GF-D8 (cell line): ENCODE data around the gene WASF2.
"Not testable (repeated sequence)": the region's sequence is repeated elsewhere in the genome, so short reads cannot be mapped to it uniquely, and the experiment has no call there.

Experiments
- DNase-seq: peaks from one replicate; lab custom pipeline; 2025; lab: John Stamatoyannopoulos, UW

WASF2 gene

DNA sequence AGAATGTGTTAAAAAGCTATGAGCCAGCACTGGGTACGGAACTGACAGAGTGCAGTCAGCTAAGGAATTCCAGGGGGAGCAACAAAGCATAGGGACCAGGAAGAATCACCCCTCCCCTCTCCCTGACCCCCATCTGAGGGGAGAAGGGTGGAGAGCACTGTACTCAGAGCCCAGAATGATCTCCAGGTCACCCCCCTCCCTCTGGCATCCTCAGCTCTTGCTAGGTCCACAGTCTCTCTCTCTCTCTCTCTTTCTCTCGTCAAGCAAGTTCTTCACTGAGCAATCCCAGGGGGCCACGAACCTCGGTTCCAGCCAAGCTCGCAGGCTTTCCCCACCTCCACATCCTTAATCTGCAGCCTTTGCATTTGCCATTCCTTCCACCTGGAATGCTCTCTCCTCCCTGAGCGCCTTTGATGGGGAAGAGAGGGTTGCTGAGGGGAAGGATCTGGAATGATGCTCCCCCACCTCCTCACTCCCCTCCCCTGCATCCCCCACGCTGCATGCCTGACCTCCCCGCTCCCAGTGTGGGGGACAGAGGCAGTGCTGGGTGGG lies 6.7 kb upstream of the WASF2 start:
- DNase-seq: no peak

DNA sequence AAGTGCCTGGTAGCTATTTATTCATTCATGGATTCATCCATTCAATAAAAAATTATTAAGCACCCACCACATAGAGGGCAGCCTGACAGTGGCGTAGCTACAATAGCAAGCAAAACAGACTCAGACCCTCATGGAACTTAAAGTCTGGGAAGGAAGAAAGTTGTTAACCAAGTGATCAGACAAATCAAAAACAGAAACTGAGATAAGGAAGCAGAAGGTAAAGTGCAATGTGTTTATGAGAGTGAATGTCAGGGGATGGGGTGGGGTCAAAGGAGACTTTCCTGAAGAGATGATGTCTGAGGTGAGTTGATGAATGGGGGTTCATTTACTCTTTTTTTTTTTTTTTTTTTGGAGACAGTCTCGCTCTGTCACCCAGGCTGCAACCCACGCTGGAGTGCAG lies 2.8 kb upstream of the WASF2 start:
- no peak for DNase-seq

DNA sequence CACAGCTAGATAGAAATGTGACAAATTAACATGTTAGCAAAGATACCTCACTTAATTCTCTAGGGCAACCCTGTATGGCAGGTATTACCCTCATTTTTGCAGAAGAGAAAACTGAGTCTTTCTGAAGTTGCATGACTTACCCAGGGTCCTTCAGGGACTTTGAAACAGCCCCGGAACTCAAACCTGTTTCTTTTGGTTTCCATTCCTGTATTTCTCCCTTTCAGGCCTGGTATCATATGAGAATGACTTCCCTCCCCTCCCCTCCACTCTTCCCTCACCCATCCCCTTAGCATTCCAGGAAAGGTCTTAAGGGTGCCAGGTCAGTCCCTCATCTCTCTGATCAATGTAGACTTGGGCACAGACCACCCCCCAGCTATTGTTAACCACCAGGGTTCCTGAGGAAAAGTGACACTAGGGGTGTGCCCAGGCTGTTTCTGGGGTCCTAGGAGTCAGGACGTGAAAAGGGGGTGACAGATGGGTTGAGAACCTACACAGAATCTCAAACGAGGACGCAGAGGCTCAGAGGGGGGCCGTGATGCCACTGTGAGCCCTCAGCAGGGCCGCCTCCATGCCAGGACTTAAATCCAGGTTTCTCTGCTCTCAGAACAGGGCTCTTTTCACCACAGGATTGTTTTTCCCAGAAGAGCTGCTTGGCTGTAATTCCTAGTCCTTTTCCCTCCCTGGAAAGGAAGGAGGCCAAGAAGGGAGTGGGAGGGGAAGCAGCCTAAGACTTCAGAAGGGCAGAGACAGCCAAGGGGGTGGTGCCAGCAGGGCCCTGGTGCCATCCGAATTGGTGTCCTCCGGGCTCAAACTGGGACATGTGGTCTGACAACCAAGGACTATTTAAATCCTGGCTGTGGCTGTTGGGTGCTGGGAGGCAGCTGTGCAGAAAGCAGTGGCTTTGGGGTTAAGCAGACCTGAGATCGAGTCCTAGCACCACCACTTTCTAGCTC lies 2.1 kb upstream of the WASF2 start:
- no peak for DNase-seq

DNA sequence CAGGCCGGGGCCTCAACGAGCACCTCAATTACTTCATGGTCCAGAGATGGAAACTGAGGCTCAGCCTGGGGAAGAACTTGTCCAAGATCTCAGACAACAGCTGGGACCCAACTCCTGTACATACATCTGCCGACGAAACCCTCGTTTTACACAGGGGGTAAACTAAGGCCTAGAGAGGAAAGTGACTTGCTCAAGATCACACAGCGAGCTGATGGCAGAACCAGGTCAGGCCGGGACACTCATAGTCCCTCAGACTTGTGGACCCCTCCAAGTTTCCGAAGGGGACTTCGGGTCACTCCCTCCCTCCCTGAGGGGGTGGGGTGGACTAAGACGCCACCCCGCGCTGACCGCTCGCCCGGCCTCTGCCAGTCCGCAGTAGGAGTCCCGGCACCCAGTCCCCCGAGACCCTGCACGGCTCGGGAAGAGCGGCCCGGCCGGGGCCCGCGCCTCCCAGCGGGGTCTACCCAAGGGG lies 430 bp downstream of the WASF2 start:
- DNase-seq: no peak

DNA sequence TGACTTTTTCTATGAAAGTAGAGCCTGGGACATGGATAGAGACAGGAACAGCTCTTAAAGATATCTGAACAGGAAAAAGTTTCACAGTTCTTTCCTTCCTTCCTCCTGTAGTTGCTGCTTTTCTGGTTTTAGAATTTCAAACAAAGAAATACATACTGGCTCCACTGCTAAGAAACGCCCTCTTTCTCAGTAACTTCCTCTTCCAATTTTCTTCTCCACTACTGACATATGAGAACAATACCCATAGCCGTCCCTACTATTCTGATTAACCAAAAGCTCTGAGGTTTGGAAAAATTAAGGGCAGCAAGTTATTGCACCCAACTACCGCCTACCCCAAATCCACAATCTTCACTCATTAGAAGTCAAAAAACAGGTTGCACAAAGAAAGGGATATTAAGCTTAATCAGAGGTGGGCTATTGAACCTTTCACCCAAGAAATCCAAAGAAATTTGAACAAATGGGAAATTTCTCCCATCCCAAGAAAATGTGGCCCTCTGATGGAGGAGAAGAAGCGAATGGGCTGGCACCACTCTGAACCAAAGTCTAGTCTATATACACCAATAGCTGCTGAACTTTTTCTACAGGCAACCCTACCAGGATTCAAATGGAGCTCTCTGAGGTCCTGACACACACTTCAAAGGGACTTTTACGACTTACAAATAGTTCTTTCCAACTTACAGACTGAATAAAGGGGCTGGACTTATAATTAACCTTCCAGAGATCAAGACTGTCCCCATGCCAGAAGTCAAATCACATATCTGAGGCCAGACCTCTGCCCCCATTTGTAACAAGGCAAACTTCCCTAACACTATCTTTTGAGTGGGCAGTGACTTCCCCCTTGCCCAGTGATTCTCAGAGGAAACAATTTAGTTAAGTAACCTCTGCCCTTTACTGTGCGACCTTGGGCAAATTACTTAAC lies 1.7 kb downstream of the WASF2 start:
- DNase-seq: peak; percentile 79

DNA sequence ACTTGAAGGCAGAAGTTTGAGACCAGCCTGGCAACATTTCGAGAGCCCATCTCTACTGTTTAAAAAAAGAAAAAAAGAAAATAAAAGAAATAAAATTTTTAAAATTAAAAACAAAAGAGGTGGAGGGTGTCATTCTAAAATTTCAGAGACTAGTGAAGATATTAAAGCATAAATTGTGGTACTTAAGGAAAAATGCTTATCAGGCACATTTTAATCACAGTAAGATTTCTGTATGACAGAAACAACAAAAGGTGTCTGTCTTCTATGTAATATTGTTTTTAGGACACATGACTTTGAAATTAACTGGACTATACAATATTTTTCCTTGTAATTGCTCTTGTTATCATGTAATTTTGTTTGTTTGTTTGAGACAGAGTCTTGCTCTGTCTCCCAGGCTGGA lies 4.6 kb downstream of the WASF2 start:
- no peak for DNase-seq

DNA sequence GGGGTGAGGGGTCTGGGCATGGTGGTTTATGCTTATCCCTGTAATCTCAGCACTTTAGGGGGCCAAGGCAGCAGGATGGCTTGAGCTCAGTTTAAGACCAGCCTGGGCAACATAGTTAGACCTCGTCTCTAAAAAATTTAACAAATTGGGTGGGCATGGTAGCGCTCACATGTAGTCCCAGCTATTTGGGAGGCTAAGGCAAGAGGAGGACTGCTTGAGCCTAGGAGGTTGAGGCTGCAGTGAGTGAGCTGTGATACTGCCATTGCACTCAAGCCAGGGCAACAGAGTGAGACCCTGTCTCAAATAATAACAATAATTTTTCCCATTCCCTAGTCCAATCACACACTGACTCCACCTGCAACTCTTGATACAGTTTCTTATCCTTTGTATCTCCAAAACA lies 6.3 kb downstream of the WASF2 start:
- no peak for DNase-seq

DNA sequence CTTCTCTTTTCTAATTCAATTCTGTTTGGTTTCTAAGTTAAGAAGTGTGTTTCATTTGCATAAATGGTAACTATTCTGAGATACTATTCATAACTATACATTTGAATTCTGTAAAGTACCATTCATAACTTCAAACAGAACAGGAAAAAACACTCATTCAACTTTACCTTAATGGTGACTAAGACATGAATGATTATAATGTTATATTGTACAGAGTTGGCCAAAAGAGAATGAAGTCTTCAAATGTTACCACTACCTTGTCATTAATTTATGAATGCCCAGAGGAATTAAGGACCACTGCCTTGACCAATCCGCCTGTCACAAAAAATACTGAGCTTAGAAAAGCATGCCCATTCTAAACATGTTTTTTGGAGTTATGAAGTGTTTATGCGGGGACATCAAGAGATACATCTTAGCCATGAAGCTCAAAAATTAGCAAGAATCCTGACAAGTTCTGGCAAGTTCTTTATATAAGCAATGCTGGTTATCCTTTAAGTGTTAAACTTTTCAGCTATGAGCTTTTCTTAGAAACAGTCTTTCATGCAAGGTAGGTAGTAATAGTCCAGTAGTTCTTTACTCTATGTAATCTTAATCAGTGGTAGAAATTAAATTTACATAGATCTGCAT lies 7.9 kb downstream of the WASF2 start:
- DNase-seq: no peak

DNA sequence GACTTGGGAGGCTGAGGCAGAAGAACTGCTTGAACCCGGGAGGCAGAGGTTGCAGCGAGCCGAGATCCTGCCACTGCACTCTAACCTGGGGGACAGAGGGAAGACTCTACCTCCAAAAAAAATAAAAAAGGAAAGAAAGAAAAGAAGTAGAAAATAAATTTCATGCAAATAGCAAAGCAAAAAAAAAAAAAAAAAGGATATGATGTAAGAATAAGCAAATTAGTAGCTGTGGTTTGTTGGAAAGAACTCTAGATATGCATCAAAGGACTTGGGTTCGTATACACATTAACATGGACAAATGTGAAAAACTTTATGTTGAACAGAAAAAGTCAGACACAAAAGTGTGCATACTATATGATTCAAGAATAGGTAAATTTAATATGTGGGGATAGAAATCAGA lies 11.9 kb downstream of the WASF2 start:
- DNase-seq: no peak

DNA sequence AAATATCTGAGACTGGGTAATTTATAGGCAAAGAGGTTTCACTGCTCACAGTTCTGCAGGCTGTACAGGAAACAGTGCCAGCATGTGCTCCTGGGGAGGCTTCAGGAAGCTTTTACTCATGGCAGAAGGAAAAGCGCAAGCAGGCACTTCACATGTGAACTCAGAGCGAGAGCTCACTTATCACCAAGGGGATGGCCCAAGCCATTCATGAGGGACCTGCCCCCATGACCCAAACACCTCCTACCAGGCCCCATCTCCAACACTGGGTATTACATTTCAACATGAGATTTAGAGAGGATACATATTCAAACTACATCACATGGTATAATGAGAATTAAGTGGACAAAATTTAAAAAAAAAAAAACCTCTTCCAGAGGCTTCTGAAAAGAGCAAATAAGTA lies 13.7 kb downstream of the WASF2 start:
- no peak for DNase-seq

DNA sequence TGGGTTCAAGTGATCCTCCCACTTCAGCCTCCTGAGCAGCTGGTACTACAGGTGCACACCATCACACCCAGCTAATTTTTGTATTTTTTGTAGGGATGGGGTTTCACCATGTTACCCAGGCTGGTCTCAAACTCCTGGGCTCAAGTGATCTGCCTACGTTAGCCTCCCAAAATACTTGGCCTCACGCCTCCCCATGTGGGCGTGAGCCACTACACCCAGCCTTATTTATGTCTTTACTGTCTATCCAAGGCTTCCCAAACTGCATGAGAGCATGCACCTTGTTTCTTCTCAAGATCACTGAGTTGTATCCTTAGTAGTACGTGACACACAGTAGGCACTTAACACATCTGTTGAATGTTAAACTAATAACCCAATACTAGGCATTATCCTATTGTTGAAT lies 14.2 kb downstream of the WASF2 start:
- DNase-seq: no peak

DNA sequence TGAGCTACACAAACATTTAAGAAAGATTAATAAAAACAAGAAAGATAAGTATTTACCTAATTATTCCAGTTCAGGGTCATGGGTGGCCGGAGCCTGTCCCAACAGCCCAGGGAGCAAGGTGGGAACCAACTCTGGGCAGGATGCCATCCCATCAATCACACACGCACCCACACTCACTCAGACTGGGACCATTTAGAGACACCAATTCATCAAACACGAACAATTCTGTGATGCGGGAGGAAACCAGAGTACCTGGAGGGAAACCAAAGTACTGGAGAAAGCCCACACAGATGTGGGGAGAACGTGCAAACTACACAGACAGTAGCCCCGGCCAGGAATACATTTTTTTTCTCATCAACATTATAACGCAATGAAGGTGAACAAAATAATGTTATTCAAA lies 16.2 kb downstream of the WASF2 start:
- no peak for DNase-seq

DNA sequence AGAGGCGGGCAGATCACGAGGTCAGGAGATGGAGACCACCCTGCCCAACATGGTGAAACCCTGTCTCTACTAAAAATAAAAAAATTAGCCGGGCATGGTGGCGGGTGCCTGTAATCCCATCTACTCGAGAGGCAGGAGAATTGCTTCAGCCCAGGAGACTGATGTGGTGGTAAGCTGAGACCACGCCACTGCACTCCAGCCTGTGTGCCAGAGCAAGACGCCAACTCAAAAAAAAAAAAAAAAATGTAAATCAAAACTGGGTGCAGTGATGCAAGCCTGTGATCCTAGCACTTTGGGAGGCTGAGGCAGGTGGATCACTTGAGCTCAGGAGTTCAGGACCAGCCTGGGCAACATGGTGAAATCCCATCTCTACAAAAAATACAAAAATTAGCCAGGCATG lies 17.9 kb downstream of the WASF2 start:
- not testable (repeated sequence) for DNase-seq

DNA sequence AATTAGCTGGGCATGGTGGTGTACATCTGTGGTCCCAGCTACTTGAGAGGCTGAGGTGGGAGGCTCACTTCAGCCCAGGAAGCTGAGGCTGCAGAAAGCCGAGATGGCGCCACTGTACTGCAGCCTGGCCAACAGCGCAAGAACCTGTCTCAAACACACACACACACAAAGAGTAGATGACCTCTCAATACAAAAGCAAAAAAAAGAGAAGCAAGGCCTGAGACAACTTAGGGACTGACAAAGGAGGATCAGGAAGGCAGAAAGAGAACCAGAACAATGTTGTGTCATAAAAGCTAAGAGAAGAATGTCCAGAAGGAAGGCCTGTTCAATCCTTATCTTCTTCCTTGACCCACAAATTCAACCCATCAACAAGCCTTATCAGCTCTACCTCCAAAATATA lies 18.5 kb downstream of the WASF2 start:
- no peak for DNase-seq

DNA sequence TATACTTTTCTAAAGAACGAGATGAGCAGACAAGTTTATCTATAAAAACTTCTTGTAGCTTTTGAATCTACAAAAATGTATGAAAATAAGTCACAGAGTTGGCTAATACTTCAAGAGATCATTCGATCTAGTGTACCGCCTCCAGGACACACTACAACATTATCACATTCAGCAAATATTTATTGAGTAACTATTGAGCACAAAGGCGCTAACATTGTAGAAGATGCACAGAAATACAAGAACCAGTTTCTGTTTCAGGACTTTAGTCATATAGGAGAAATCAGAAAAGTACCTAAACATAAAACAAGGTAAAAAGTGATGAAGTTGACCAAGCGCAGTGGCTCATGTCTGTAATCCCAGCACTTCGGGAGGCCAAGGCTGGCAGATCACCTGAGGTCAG lies 20.6 kb downstream of the WASF2 start:
- DNase-seq: no peak

DNA sequence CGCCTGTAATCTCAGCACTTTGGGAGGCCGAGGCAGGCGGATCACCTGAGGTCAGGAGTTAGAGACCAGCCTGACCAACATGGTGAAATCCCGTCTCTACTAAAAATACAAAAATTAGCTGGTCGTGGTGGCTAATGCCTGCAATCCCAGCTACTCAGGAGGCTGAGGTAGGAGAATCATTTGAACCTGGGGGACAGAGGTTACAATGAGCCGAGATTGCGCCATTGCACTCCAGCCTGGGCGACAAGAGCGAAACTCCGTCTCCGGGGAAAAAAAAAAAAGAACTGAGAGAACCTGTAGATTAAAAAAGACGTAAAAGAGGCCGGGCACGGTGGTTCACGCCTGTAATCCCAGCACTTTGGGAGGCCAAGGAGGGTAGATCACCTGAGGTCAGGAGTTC lies 21.6 kb downstream of the WASF2 start:
- not testable (repeated sequence) for DNase-seq

DNA sequence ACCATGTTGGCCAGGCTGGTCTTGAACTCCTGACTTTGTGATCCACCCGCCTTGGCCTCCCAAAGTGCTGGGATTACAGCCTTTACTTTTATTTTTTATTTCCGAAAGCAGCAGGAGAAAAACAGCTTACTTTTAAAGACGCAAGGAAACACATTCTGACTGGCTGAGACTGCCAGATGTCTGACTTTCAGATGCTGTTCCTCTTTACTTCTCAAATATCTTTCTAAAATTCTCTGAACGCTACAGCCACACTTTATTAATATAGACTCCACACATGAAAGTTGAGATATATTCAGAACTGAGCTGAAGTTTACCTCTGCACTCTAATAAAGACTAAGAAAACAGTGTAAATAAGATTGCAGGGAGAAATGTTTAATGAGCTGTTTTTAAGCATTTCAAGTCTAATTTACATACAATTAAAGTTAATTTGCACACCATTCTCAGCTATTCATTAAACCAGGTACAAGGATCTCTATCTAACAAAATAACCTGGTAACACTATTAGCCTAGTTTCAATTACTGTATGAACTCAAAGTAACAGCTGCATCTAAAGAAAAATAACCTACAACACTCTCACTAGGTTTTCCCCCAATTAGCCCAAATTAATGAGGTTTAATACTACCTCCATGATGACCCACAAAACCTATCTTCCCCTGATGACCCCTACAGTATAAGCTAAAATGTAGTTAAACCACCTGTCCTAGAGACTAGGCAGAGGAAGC lies 24.9 kb downstream of the WASF2 start:
- DNase-seq: no peak

DNA sequence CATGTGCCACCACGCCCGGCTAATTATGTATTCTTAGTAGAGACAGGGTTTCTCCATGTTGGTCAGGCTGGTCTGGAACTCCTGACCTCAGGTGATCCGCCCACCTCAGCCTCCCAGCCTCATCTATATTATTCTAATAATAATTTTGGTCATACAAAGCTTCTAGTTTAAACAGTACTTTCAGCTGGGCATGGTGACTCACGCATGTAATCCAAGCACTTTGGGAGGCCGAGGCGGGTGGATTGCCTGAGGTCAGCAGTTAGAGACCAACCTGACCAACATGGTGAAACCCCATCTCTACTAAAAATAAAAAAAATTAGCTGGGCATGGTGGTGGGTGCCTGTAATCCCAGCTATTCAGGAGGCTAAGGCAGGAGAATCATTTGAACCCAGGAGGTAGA lies 26.1 kb downstream of the WASF2 start:
- DNase-seq: not testable (repeated sequence)

DNA sequence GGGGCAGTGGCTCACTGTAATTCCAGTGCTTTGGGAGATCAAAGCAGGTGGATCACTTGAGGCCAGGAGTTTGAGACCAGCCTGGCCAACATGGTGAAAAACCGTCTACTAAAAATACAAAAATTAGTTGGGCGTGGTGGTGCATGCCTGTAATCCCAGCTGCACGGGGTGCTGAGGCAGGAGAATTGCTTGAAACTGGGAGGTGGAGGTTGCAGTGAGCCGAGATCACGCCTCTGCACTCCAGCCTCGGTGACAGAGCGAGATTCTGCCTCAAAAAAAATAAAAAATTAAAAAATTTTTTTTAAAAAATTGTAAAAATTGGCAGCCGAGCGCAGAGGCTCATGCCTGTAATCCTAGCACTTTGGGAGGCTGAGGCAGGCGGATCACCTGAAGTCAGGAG lies 31.4 kb downstream of the WASF2 start:
- DNase-seq: not testable (repeated sequence)

DNA sequence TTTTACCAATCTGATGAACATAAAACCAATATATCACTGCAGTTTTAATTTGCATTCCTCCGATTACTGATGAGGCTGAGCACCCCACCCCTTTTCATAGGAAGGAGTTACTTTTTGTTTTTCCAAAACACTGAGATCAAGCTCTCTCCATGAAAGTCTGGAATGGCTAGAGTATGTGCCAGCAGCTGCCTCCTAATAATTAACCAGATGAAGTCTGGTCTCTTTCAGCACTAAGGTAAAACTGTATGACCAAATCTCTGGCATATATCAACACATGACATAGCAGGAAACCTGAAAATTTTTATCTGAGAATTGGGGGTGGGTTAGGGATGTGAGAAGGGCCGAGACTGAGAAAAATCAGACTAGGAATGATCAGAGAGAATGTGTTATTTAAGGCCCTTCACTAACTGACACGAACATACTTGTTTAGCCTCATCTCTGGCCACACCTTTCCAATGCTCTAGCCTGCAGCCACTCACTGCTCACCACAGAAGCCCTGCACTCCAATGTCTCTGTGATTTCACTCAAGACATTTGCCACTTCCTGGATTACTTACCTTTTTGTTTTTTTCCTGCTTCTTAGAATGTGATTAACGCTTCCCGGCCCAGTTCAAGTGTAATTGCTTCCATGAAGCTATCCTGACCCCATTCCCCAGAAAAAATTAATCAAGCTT lies 34.7 kb downstream of the WASF2 start:
- no peak for DNase-seq

DNA sequence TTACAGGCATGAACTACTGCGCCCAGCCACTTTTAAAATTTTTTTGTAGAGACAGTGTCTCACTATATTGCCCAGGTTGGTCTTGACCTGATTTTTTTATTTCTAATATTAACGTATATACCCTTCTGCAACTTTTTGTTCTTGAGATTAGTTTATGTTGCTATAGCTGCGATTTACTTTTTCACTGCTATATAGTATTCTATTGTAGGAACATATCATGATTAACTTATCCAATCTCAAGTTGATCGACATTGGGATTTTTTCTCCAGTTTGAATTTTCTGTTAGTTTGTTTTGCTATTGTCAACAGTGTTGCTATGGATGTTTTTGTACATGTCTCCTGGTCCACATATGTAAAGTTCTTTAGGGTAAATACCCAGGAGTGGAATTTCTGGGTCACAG lies 35.4 kb downstream of the WASF2 start:
- no peak for DNase-seq
